Esophagus squamous epithelium (tissue), 4 donors: ENCODE results near the gene SLC12A7.

Experiments
- CTCF ChIP-seq, 6 experiments: fragments of 450-650 bp in 4 of 6; fragments of 200-600 bp in 2 of 6; sonication (generic) in 2 of 6; IDR thresholded peaks; one replicate each; pipeline ENCODE4 v1.5.1; 2016 to 2019; ENCODE audit warnings: antibody characterized with exemption in 6 of 6, mild to moderate bottlenecking in 4 of 6, moderate library complexity in 4 of 6
- POLR2A ChIP-seq, 4 donors: fragments of 450-650 bp; IDR thresholded peaks; one replicate each; pipeline ENCODE4 v1.6.1; 2017; ENCODE audit warnings: antibody characterized with exemption in 4 of 4, mild to moderate bottlenecking in 4 of 4, moderate library complexity in 3 of 4

GRCh38 chr5:1123418-1124147 lies 11.7 kb upstream of the SLC12A7 start:
- no peak for TF ChIP-seq CTCF (IDR thresholded peaks at IDR 0.05)
- TF ChIP-seq POLR2A (IDR thresholded peaks at IDR 0.05), result no peak
